SKM-1 (cell line): ENCODE results near the gene ANKRD6.
"Not testable (repeated sequence)": the region's sequence is repeated elsewhere in the genome, so short reads cannot be mapped to it uniquely, and the experiment has no call there.

Source experiments
- DNase-seq: peaks from one replicate; lab custom pipeline; 2025; ENCODE audit not compliant: unreplicated experiment; lab: John Stamatoyannopoulos, UW

The ANKRD6 gene

GRCh38 chr6:89641581-89641980 lies 208.6 kb downstream of the ANKRD6 start:
- not testable (repeated sequence) for DNase-seq

- DNase-seq, result no peak
Observed at GRCh38 chr6:89642956-89643355, 210.0 kb downstream of the ANKRD6 start.

GRCh38 chr6:89643406-89643805 lies 210.5 kb downstream of the ANKRD6 start:
- no peak for DNase-seq

GRCh38 chr6:89644864-89645263 lies 211.9 kb downstream of the ANKRD6 start:
- DNase-seq, result no peak

- DNase-seq, result no peak
Observed at GRCh38 chr6:89649682-89650081, 216.7 kb downstream of the ANKRD6 start.

GRCh38 chr6:89650579-89650978 lies 217.6 kb downstream of the ANKRD6 start:
- no peak for DNase-seq

- DNase-seq, result no peak
Observed at GRCh38 chr6:89655122-89655521, 222.2 kb downstream of the ANKRD6 start.

GRCh38 chr6:89657445-89658158 lies 224.7 kb downstream of the ANKRD6 start:
- no peak for DNase-seq

- no peak for DNase-seq
Observed at GRCh38 chr6:89660981-89661380, 228.0 kb downstream of the ANKRD6 start.

- DNase-seq, result no peak
Observed at GRCh38 chr6:89661559-89661958, 228.6 kb downstream of the ANKRD6 start.

GRCh38 chr6:89662659-89663223 lies 229.8 kb downstream of the ANKRD6 start:
- no peak for DNase-seq

- no peak for DNase-seq
Observed at GRCh38 chr6:89667872-89668556, 235.1 kb downstream of the ANKRD6 start.

GRCh38 chr6:89669002-89669401 lies 236.1 kb downstream of the ANKRD6 start:
- DNase-seq, result no peak

- DNase-seq, result no peak
Observed at GRCh38 chr6:89670935-89671565, 238.1 kb downstream of the ANKRD6 start.

GRCh38 chr6:89675949-89676748 lies 243.2 kb downstream of the ANKRD6 start:
- DNase-seq, result no peak

- no peak for DNase-seq
Observed at GRCh38 chr6:89678531-89678930, 245.6 kb downstream of the ANKRD6 start.

- no peak for DNase-seq
Observed at GRCh38 chr6:89679215-89680120, 246.5 kb downstream of the ANKRD6 start.

- no peak for DNase-seq
Observed at GRCh38 chr6:89680150-89680549, 247.2 kb downstream of the ANKRD6 start.

- DNase-seq, result no peak
Observed at GRCh38 chr6:89680551-89680950, 247.6 kb downstream of the ANKRD6 start.

- no peak for DNase-seq
Observed at GRCh38 chr6:89681983-89682564, 249.1 kb downstream of the ANKRD6 start.
